ENCODE results near the gene SLIT3.

DNA sequence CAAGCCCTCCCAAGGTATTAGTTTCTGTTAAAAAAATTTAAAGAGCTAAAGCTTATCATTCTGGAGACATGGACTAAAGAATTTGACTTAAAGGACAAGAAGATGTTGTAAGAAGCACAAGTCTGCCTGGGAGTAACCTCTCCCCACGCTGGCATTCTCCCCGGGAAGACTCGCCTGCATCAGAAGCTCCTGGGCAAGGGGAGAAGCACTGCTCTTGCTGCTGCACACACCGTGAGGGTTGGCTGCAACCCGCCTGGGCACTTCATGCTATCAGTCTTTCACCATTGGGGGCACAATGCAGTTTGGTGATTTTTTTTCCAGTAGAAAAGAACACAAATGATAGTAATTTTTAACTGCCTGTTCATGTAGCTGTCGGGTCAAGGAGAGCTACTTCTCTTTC is 529.3 kb downstream of the SLIT3 start:
- TF ChIP-seq, protein P1, sequence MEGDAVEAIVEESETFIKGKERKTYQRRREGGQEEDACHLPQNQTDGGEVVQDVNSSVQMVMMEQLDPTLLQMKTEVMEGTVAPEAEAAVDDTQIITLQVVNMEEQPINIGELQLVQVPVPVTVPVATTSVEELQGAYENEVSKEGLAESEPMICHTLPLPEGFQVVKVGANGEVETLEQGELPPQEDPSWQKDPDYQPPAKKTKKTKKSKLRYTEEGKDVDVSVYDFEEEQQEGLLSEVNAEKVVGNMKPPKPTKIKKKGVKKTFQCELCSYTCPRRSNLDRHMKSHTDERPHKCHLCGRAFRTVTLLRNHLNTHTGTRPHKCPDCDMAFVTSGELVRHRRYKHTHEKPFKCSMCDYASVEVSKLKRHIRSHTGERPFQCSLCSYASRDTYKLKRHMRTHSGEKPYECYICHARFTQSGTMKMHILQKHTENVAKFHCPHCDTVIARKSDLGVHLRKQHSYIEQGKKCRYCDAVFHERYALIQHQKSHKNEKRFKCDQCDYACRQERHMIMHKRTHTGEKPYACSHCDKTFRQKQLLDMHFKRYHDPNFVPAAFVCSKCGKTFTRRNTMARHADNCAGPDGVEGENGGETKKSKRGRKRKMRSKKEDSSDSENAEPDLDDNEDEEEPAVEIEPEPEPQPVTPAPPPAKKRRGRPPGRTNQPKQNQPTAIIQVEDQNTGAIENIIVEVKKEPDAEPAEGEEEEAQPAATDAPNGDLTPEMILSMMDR (IDR thresholded peaks at IDR 0.05): no peak
- TF ChIP-seq RAD21 (IDR thresholded peaks at IDR 0.05; ENCODE audit: low read length) (no peak), POLR2AphosphoS5 (IDR thresholded peaks at IDR 0.05; ENCODE audit: low read depth, low read length) (no peak), ELF1 (IDR thresholded peaks at IDR 0.05) (no peak), TAF1 (IDR thresholded peaks at IDR 0.05; ENCODE audit: borderline replicate concordance, low read depth, low read length) (no peak), YY1 (IDR thresholded peaks at IDR 0.05; ENCODE audit: low read depth) (no peak), NRF1 (IDR thresholded peaks at IDR 0.05; ENCODE audit: low read depth, low read length) (no peak), SMC3 (IDR thresholded peaks at IDR 0.05; ENCODE audit: low read depth, low read length) (no peak), EP300 (IDR thresholded peaks at IDR 0.05; ENCODE audit: borderline replicate concordance in 1 of 2, low read depth in 1 of 2, low read length in 1 of 2) (no peak)
- TF ChIP-seq, protein P2, sequence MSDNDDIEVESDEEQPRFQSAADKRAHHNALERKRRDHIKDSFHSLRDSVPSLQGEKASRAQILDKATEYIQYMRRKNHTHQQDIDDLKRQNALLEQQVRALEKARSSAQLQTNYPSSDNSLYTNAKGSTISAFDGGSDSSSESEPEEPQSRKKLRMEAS (IDR thresholded peaks at IDR 0.05; ENCODE audit: low read depth): no peak
- TF ChIP-seq, protein P3, sequence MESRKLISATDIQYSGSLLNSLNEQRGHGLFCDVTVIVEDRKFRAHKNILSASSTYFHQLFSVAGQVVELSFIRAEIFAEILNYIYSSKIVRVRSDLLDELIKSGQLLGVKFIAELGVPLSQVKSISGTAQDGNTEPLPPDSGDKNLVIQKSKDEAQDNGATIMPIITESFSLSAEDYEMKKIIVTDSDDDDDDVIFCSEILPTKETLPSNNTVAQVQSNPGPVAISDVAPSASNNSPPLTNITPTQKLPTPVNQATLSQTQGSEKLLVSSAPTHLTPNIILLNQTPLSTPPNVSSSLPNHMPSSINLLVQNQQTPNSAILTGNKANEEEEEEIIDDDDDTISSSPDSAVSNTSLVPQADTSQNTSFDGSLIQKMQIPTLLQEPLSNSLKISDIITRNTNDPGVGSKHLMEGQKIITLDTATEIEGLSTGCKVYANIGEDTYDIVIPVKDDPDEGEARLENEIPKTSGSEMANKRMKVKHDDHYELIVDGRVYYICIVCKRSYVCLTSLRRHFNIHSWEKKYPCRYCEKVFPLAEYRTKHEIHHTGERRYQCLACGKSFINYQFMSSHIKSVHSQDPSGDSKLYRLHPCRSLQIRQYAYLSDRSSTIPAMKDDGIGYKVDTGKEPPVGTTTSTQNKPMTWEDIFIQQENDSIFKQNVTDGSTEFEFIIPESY (IDR thresholded peaks at IDR 0.05; ENCODE audit: borderline replicate concordance, low read depth): no peak
- TF ChIP-seq, protein P4, sequence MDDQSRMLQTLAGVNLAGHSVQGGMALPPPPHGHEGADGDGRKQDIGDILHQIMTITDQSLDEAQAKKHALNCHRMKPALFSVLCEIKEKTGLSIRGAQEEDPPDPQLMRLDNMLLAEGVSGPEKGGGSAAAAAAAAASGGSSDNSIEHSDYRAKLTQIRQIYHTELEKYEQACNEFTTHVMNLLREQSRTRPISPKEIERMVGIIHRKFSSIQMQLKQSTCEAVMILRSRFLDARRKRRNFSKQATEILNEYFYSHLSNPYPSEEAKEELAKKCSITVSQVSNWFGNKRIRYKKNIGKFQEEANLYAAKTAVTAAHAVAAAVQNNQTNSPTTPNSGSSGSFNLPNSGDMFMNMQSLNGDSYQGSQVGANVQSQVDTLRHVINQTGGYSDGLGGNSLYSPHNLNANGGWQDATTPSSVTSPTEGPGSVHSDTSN (IDR thresholded peaks at IDR 0.05): no peak

All from SK-N-SH (cell line).